ENCODE results near the gene KIF6.

The KIF6 gene

GRCh38 chr6:39428816-39429215 lies 296.4 kb downstream of the KIF6 start:
- no peak for FAIRE-seq
- TF ChIP-seq POLR2A (IDR thresholded peaks at IDR 0.05; ENCODE audit: low read depth, low read length): no peak
- DNase-seq (ENCODE audit: insufficient read length, low spot score): no peak

GRCh38 chr6:39428152-39428551 lies 297.1 kb downstream of the KIF6 start:
- TF ChIP-seq POLR2A (IDR thresholded peaks at IDR 0.05; ENCODE audit: low read depth, low read length): no peak
- no peak for DNase-seq (ENCODE audit: insufficient read length, low spot score)
- no peak for FAIRE-seq

DNA sequence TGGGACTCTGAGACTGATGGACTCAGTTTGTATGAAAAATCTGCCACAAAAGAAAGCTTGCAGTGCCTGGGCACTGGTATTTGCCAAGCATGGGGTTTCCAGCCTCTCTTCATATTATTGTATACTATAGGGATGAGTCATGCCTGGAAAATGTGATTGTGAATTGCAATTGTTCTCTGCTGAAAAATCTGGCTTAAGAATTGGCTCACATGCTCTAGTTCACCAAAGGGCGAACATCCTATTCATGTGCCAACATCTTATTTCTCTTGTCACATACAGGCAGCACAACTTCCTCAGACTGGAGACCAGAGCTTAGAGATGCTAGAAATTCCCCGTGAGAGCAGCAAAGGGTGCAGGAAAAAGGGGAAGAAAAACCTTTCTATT lies 299.1 kb downstream of the KIF6 start:
- FAIRE-seq: peak; percentile 43
- DNase-seq (ENCODE audit: insufficient read length, low spot score): peak; percentile 50

GRCh38 chr6:39425346-39426072 lies 299.7 kb downstream of the KIF6 start:
- TF ChIP-seq POLR2A (IDR thresholded peaks at IDR 0.05; ENCODE audit: low read depth, low read length): no peak
- FAIRE-seq: no peak
- DNase-seq (ENCODE audit: insufficient read length, low spot score): peak; percentile 45

More for the DNA sequence above, 299.1 kb downstream of the KIF6 start:
- TF ChIP-seq POLR2A (IDR thresholded peaks at IDR 0.05; ENCODE audit: low read depth, low read length): no peak

GRCh38 chr6:39424831-39425230 lies 300.4 kb downstream of the KIF6 start:
- DNase-seq (ENCODE audit: insufficient read length, low spot score) (no peak), FAIRE-seq (no peak)
- no peak for TF ChIP-seq POLR2A (IDR thresholded peaks at IDR 0.05; ENCODE audit: low read depth, low read length)

GRCh38 chr6:39422238-39422637 lies 303.0 kb downstream of the KIF6 start:
- no peak for DNase-seq (ENCODE audit: insufficient read length, low spot score)
- no peak for FAIRE-seq
- TF ChIP-seq POLR2A (IDR thresholded peaks at IDR 0.05; ENCODE audit: low read depth, low read length): no peak

GRCh38 chr6:39421383-39422225 lies 303.6 kb downstream of the KIF6 start:
- TF ChIP-seq POLR2A (IDR thresholded peaks at IDR 0.05; ENCODE audit: low read depth, low read length): no peak
- no peak for DNase-seq (ENCODE audit: insufficient read length, low spot score)
- FAIRE-seq: no peak

DNA sequence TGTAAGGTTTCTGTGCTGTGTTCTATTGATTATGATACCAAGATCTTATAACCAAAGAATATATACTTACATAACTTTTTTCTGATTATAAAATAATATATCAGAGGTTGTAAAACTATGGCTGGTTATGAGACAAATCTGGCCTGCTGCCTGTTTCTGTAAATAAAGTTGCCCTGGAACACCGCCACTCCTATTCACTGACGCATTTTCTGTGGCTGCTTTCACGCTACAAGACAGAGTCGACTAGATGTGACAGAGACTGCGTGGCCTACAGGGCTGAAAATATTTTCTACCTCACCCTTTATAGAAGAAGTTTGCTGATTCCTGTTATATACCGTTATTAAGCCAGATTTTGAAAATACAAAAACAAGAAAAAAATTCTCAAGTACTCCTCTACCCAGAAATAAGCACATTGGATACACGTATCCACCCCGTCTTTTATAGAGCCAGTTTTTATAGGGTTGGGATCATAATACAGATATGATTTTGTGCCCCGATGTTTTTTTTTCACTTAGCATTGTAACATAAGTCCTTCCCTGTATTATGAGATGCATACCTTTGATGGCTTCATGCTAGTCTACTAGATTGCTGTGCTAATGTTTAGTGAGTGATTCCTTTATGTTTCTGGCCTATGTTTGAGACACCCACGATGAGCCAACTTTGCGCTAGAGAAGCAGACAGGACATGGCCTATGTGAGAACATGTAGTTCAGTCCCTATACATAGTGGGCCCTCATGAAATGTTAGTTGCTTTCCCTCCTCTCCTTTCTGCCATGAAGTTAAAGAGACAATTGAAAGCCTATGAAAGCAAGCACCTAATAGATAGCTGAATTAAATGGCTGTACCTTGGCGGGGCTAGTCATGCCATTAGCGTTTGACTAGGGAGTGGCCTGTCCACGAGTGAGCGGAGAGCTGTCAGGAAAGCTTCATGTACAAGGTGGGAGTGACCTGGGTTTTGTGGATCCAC lies 304.6 kb downstream of the KIF6 start:
- FAIRE-seq: no peak
- no peak for DNase-seq (ENCODE audit: insufficient read length, low spot score)
- TF ChIP-seq POLR2A (IDR thresholded peaks at IDR 0.05; ENCODE audit: low read depth, low read length): no peak

DNA sequence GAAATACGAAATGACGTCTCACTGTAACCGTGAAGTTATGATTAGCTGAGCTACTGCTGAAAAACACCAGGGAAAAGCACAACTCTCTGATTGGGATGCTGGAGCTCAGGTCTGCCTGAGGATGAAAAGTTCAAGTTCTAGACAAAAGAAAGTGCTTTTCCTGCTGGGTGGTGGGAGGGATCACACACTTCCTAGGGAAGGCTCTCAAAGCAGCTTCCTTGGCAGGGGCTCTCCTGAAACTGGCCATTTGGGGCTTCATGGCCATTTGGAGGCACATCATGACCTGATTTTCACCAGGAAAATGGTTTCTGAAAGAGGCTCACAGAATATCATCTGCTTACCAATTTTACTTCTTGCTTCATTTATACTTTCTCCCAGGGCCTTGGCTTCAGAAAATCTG lies 305.6 kb downstream of the KIF6 start:
- no peak for FAIRE-seq
- no peak for DNase-seq (ENCODE audit: insufficient read length, low spot score)
- TF ChIP-seq POLR2A (IDR thresholded peaks at IDR 0.05; ENCODE audit: low read depth, low read length): no peak

GRCh38 chr6:39417440-39417839 lies 307.8 kb downstream of the KIF6 start:
- FAIRE-seq (no peak), DNase-seq (ENCODE audit: insufficient read length, low spot score) (no peak)
- no peak for TF ChIP-seq POLR2A (IDR thresholded peaks at IDR 0.05; ENCODE audit: low read depth, low read length)

DNA sequence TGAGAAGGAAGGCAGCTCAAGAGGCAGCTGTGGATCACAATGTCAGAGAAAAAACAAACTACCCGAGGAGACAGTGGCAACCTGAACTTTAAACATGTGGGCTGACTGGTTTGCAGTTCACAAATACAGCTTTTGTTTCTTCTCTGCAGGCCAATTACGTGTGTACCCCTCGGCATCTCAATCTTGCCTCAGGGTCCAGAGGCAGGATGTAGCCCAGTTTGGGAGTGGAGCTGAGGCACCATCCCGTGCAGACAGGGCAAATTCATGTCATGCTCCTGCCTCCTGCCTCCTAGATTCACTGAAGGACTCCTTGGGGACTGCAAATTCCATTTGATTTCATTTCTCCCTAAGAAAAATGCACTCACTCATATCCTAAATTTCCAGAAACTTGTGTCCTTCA lies 308.5 kb downstream of the KIF6 start:
- FAIRE-seq: peak; percentile 93
- TF ChIP-seq POLR2A (IDR thresholded peaks at IDR 0.05; ENCODE audit: low read depth, low read length): no peak
- peak; percentile 68 for DNase-seq (ENCODE audit: insufficient read length, low spot score)

- DNase-seq (ENCODE audit: insufficient read length, low spot score) (no peak), FAIRE-seq (no peak)
- no peak for TF ChIP-seq POLR2A (IDR thresholded peaks at IDR 0.05; ENCODE audit: low read depth, low read length)
These were observed 309.2 kb downstream of the KIF6 start for GRCh38 chr6:39416026-39416425.

DNA sequence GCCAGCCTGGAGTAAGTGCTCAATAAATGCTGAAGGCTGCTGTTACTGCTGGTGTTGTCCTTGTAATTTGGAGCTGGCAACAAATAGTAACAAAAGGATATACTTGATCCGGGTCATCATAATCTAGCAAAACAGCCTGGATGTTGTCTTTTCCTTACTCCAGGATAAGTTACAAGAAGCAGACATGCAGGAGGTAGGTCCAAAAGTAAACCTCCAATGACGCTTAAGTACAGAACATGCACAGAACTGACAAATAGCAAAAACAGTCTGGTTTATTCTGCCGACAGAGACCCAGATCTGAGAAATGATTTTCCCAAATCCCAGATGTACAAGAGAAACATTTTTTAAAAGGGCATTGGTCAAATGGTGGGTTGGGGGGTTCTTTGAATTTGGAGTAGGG lies 309.7 kb downstream of the KIF6 start:
- TF ChIP-seq POLR2A (IDR thresholded peaks at IDR 0.05; ENCODE audit: low read depth, low read length): no peak
- FAIRE-seq (no peak), DNase-seq (ENCODE audit: insufficient read length, low spot score) (no peak)

DNA sequence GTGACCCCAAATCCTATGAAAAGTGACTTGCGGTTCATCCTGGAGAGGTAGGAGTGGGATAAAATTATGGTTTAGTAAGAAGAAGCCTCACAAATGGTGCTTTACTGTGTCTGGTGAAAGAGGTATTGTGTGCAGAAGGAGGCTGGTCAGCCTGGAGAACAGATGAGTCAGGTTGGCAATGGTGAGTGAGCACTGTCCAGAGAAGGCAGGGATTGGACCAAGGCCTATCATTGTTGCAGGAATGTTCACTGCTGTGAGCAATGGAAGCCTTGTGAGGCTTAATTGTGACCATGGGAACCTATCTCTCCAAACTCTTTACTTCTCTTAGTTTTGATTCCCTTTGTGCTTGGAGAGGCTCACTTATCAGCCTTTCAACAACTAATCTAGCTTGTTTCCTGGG lies 313.7 kb downstream of the KIF6 start:
- TF ChIP-seq POLR2A (IDR thresholded peaks at IDR 0.05; ENCODE audit: low read depth, low read length): no peak
- DNase-seq (ENCODE audit: insufficient read length, low spot score) (no peak), FAIRE-seq (peak; percentile 93)

Measured in H54 (cell line).